Activated CD8-positive, alpha-beta T cell treated with anti-CD3 and anti-CD28 coated beads for 36 hours (primary cell): ENCODE results near the gene FANCC. TPM values are rescaled to one million over a fixed set of nuclear protein-coding genes. Genes with fewer than 3 reads are reported as not detected.

Experiments used
- ATAC-seq: fragments of 200-7000 bp; cut with Tn5 transposase; one replicate; pipeline ENCODE4 v1.10.0; 2021; ENCODE audit warnings: mild to moderate bottlenecking, moderate library complexity
- CTCF ChIA-PET: fragments of 350-600 bp; sonication (Branson Sonifier 250); formaldehyde crosslinking; loops from one replicate; lab custom pipeline; 2021; ENCODE audit warnings: antibody characterized with exemption; lab: Charles Lee
- POLR2A ChIA-PET: fragments of 350-600 bp; sonication (Branson Sonifier 250); formaldehyde crosslinking; loops from one replicate; lab custom pipeline; 2021; ENCODE audit warnings: antibody characterized with exemption; lab: Charles Lee
- DNase-seq: peaks from one replicate; pipeline ENCODE4 v3.0.0-alpha.2; 2020
- H3K27ac Mint-ChIP-seq: one replicate; pipeline ENCODE4 v1.8.0; 2021; ENCODE audit warnings: mild to moderate bottlenecking, mixed read lengths
- H3K27me3 Mint-ChIP-seq: one replicate; pipeline ENCODE4 v1.8.0; 2021; ENCODE audit warnings: mixed read lengths
- H3K36me3 Mint-ChIP-seq: one replicate; pipeline ENCODE4 v1.8.0; 2021; ENCODE audit warnings: low read depth, mixed read lengths
- H3K4me1 Mint-ChIP-seq: one replicate; pipeline ENCODE4 v1.8.0; 2021; ENCODE audit warnings: low read depth, mixed read lengths
- H3K4me3 Mint-ChIP-seq: one replicate; pipeline ENCODE4 v1.8.0; 2021; ENCODE audit warnings: mild to moderate bottlenecking, moderate library complexity, mixed read lengths
- H3K9me3 Mint-ChIP-seq: one replicate; pipeline ENCODE4 v1.8.0; 2021; ENCODE audit warnings: mixed read lengths
- CTCF ChIP-seq: fragments of 200-600 bp; IDR thresholded peaks from one replicate; pipeline ENCODE4 v1.8.0; 2022; ENCODE audit warnings: antibody characterized with exemption, mild to moderate bottlenecking
- intact Hi-C: fragments of 100-400 bp; cut with micrococcal nuclease; formaldehyde crosslinking; loops from one replicate; pipeline ENCODE4 v1.10.0; 2022
- total RNA-seq, 2 experiments: library from RNA; stranded (reverse); gene quantifications; one replicate each; pipeline ENCODE4 v1.2.3, GENCODE V29; 2021

FANCC gene
- total RNA-seq, 2 experiments from 2014 or later: 11.5 to 12.4 TPM

GRCh38 chr9:95116002-95116807, 201.3 kb downstream of the FANCC start:
- CTCF ChIA-PET: interaction anchor here (0.7 to 3.9 kb wide), 3 partner anchors 11 to 435 kb away, joined by 4 to 18 read pairs (median 7); no protein-coding TSS in a partner anchor

GRCh38 chr9:95115104-95115503, 202.4 kb downstream of the FANCC start:
- DNase-seq (no peak), ATAC-seq (no peak)
- CTCF ChIA-PET: interaction anchor here (1.3 to 3.9 kb wide), 2 partner anchors 12 to 434 kb away, joined by 4 to 18 read pairs; no protein-coding TSS in a partner anchor
- intact Hi-C loops: no loop called here
- POLR2A ChIA-PET: interaction anchor here (0.6 kb wide), 1 partner anchor 10 kb away, joined by 3 read pairs; no protein-coding TSS in a partner anchor
- H3K27me3 Mint-ChIP-seq: no peaks in the 10 kb centered on the region
- no peak for TF ChIP-seq CTCF
- no peaks in the 10 kb centered on the region for H3K36me3 Mint-ChIP-seq
- H3K9me3 Mint-ChIP-seq: no peaks in the 10 kb centered on the region
- H3K4me1 Mint-ChIP-seq: no peaks in the 10 kb centered on the region
- no peak overlapping the region for H3K27ac Mint-ChIP-seq
- no peak overlapping the region for H3K4me3 Mint-ChIP-seq

More at GRCh38 chr9:95116002-95116807, 201.3 kb downstream of the FANCC start:
- H3K9me3 Mint-ChIP-seq: no peaks in the 10 kb centered on the region
- no peak for DNase-seq
- POLR2A ChIA-PET: interaction anchor here (0.6 kb wide), 1 partner anchor 9 kb away, joined by 3 read pairs; no protein-coding TSS in a partner anchor
- ATAC-seq: no peak
- no peaks in the 10 kb centered on the region for H3K4me1 Mint-ChIP-seq
- H3K4me3 Mint-ChIP-seq: no peak overlapping the region
- H3K36me3 Mint-ChIP-seq: no peaks in the 10 kb centered on the region
- no peak overlapping the region for H3K27ac Mint-ChIP-seq
- H3K27me3 Mint-ChIP-seq: no peaks in the 10 kb centered on the region
- no peak for TF ChIP-seq CTCF
- intact Hi-C loops: no loop called here

GRCh38 chr9:95112436-95113280, 204.9 kb downstream of the FANCC start:
- ATAC-seq (no peak), DNase-seq (no peak)
- CTCF ChIA-PET: interaction anchor here (1.3 kb wide), 2 partner anchors 15 to 19 kb away, joined by 4 to 7 read pairs; no protein-coding TSS in a partner anchor

GRCh38 chr9:95111716-95112115, 205.8 kb downstream of the FANCC start:
- ChIA-PET CTCF (interaction anchor here (1.3 kb wide), 1 partner anchor 16 kb away, joined by 7 read pairs; no protein-coding TSS in a partner anchor), POLR2A (no interaction called here)
- no peak overlapping the region for H3K27ac Mint-ChIP-seq
- ATAC-seq (no peak), DNase-seq (no peak)
- no peaks in the 10 kb centered on the region for H3K9me3 Mint-ChIP-seq
- no peak for TF ChIP-seq CTCF
- no peaks in the 10 kb centered on the region for H3K27me3 Mint-ChIP-seq
- intact Hi-C loops: no loop called here
- no peak overlapping the region for H3K4me3 Mint-ChIP-seq
- H3K4me1 Mint-ChIP-seq: no peaks in the 10 kb centered on the region
- no peaks in the 10 kb centered on the region for H3K36me3 Mint-ChIP-seq

More at GRCh38 chr9:95112436-95113280, 204.9 kb downstream of the FANCC start:
- no peak overlapping the region for H3K4me3 Mint-ChIP-seq
- H3K9me3 Mint-ChIP-seq: no peaks in the 10 kb centered on the region
- intact Hi-C loops: no loop called here
- H3K4me1 Mint-ChIP-seq: no peaks in the 10 kb centered on the region
- no peaks in the 10 kb centered on the region for H3K36me3 Mint-ChIP-seq
- H3K27me3 Mint-ChIP-seq: no peaks in the 10 kb centered on the region
- TF ChIP-seq CTCF: no peak
- H3K27ac Mint-ChIP-seq: no peak overlapping the region
- POLR2A ChIA-PET: interaction anchor here (0.6 kb wide), 1 partner anchor 1699 kb away, joined by 3 read pairs; no protein-coding TSS in a partner anchor
